ENCODE data around the gene APOL2. TPM values are rescaled to one million over a fixed set of nuclear protein-coding genes. Genes with fewer than 3 reads are reported as not detected.
A peak's percentile ranks its signal among the peaks of the same experiment; 100 is the strongest.

APOL2 gene
- total and polyA plus RNA-seq, 10 of the 15 experiments (the other 5 are each of a cell fraction or from before 2014, with no cell fraction given) = 4.4 to 39.9 (median 25.0) TPM

- Histone ChIP-seq H3K27me3 (replicated peaks in 1 of 2; ENCODE audit: control insufficient read depth in 2 of 2, insufficient read depth in 2 of 2, low read length in 1 of 2) (no peaks in the 10 kb centered on the region), H3K4me1 (ENCODE audit: control insufficient read depth, insufficient read depth, low read length) (no peaks in the 10 kb centered on the region), H3K79me2 (ENCODE audit: control insufficient read depth, insufficient read depth, low read length) (no peaks in the 10 kb centered on the region), H3K36me3 (ENCODE audit: control insufficient read depth in 2 of 2, insufficient read depth in 2 of 2, low read length in 1 of 2) (peaks cover 24 to 62% of the 10 kb centered on the region in 2 experiments), H3K9me3 (replicated peaks; ENCODE audit: control insufficient read depth, insufficient read depth, low read length) (no peaks in the 10 kb centered on the region), H3K27ac (ENCODE audit: control insufficient read depth, insufficient read depth) (no peak overlapping the region), H4K20me1 (ENCODE audit: control insufficient read depth, insufficient read depth) (no peaks in the 10 kb centered on the region), H2AFZ (ENCODE audit: control insufficient read depth, low read depth, low read length) (no peak overlapping the region), H3K9ac (ENCODE audit: control insufficient read depth, insufficient read depth, low read length) (no peak overlapping the region), H3K4me2 (ENCODE audit: control insufficient read depth, insufficient read depth) (no peak overlapping the region), H3K4me3 (no peak overlapping the region)
- ChIA-PET CTCF (interaction anchor here (0.8 to 4.0 kb wide), 7 partner anchors 13 to 186 kb away, joined by 3 to 20 read pairs (median 5); no protein-coding TSS in a partner anchor), SMC1A (ENCODE audit: uncharacterized antibody, unreplicated experiment) (interaction anchor here (1.3 to 1.5 kb wide), 2 partner anchors 186 kb away, joined by 3 to 4 read pairs; no protein-coding TSS in a partner anchor), RAD21 (ENCODE audit: unreplicated experiment) (no interaction called here), POLR2A (no interaction called here)
- no peak for DNase-seq (ENCODE audit: low read depth, low spot score)
- WGBS (ENCODE audit: insufficient coverage, insufficient replicate concordance, low lambda C conversion rate, missing lambda C conversion rate) = 94% methylated on average over 24 of the region's 24 CpGs
- no peak for ATAC-seq
- BruUV-seq (replicated peaks) = no TSS peak
- in situ Hi-C loops (cut with MboI) = no loop called here
- FAIRE-seq = no peak
- intact Hi-C loops (cut with micrococcal nuclease; ENCODE audit: unreplicated experiment) = no loop called here
- TF ChIP-seq POLR2A (IDR thresholded peaks at IDR 0.05; ENCODE audit: low read depth, low read length) (peak; percentile 49; the same call in 1 of the 2 replicates), POLR2AphosphoS2 (IDR thresholded peaks at IDR 0.05; ENCODE audit: low read depth, low read length) (no peak)
Measured at GRCh38 chr22:36284171-36284571, 44.8 kb upstream of the APOL2 start.

GRCh38 chr22:36282328-36282831 is 43.1 kb upstream of the APOL2 start:
- TF ChIP-seq SMC3 (IDR thresholded peaks at IDR 0.05; ENCODE audit: borderline replicate concordance, low read length) = no peak
- TF ChIP-seq EED (IDR thresholded peaks at IDR 0.05; ENCODE audit: low read depth) = no peak
- no peak for TF ChIP-seq MXI1 (IDR thresholded peaks at IDR 0.05; ENCODE audit: low read depth, low read length)
- no peak for TF ChIP-seq TCF3 (IDR thresholded peaks at IDR 0.05; ENCODE audit: borderline replicate concordance, insufficient read depth, low read depth, low read length)
- no peak for TF ChIP-seq SIX5 (IDR thresholded peaks at IDR 0.05; ENCODE audit: low read depth, low read length, severe bottlenecking)
- TF ChIP-seq ZBTB40 (IDR thresholded peaks at IDR 0.05; ENCODE audit: borderline replicate concordance) = no peak
- no peaks in the 10 kb centered on the region for H4K20me1 ChIP-seq (ENCODE audit: control insufficient read depth, insufficient read depth)
- intact Hi-C loops (cut with micrococcal nuclease; ENCODE audit: unreplicated experiment) (no loop called here), in situ Hi-C loops (cut with MboI) (no loop called here)
- no peak for DNase-seq (ENCODE audit: low read depth, low spot score)
- no peak overlapping the region for H3K9ac ChIP-seq (ENCODE audit: control insufficient read depth, insufficient read depth, low read length)
- H2AFZ ChIP-seq (ENCODE audit: control insufficient read depth, low read depth, low read length) = no peak overlapping the region
- peaks cover 4% of the 10 kb centered on the region for H3K4me1 ChIP-seq (ENCODE audit: control insufficient read depth, insufficient read depth, low read length)
- H3K4me2 ChIP-seq (ENCODE audit: control insufficient read depth, insufficient read depth) = no peak overlapping the region
- ChIA-PET POLR2A (no interaction called here), RAD21 (ENCODE audit: unreplicated experiment) (no interaction called here), CTCF (no interaction called here), SMC1A (ENCODE audit: uncharacterized antibody, unreplicated experiment) (interaction anchor here (0.9 kb wide), 1 partner anchor 20 kb away, joined by 3 read pairs; no protein-coding TSS in a partner anchor)
- FAIRE-seq = no peak
- peaks cover 17 to 47% of the 10 kb centered on the region in 2 experiments for H3K36me3 ChIP-seq (ENCODE audit: control insufficient read depth in 2 of 2, insufficient read depth in 2 of 2, low read length in 1 of 2)
- no peak overlapping the region for H3K4me3 ChIP-seq
- no peaks in the 10 kb centered on the region for H3K9me3 ChIP-seq (replicated peaks; ENCODE audit: control insufficient read depth, insufficient read depth, low read length)
- H3K27ac ChIP-seq (ENCODE audit: control insufficient read depth, insufficient read depth) = no peak overlapping the region
- no peak for ATAC-seq
- no peaks in the 10 kb centered on the region for H3K27me3 ChIP-seq (replicated peaks in 1 of 2; ENCODE audit: control insufficient read depth in 2 of 2, insufficient read depth in 2 of 2, low read length in 1 of 2)
- WGBS (ENCODE audit: insufficient coverage, insufficient replicate concordance, low lambda C conversion rate, missing lambda C conversion rate) = 91% methylated on average over 24 of the region's 24 CpGs
- BruUV-seq (replicated peaks) = no TSS peak
- H3K79me2 ChIP-seq (ENCODE audit: control insufficient read depth, insufficient read depth, low read length) = no peaks in the 10 kb centered on the region
